DND-41 (cell line): Measurements from ENCODE around the gene IFT27.

Experiments used
- ATAC-seq: fragments of 200-7000 bp; cut with Tn5 transposase; 3 replicates; pipeline ENCODE4 v1.9.1; 2021; ENCODE audit warnings: low read depth; ENCODE audit not compliant: insufficient read depth
- DNase-seq: peaks from one replicate; pipeline ENCODE4 v3.0.0-alpha.2; 2020
- H2AFZ ChIP-seq: 2 replicates; pipeline ENCODE4 v1.6.0; 2012; ENCODE audit warnings: low read depth, low read length
- H3K27ac ChIP-seq: 2 replicates; pipeline ENCODE4 v1.5.1; 2012; ENCODE audit warnings: low read length, inconsistent platforms
- H3K27me3 ChIP-seq: fragments of 200-600 bp; sonication (generic); 2 replicates; pipeline ENCODE4 v1.6.0; 2012; ENCODE audit warnings: low read length, mild to moderate bottlenecking, inconsistent platforms; ENCODE audit not compliant: insufficient read depth, poor library complexity
- H3K36me3 ChIP-seq: 2 replicates; pipeline ENCODE4 v1.5.1; 2012; ENCODE audit warnings: low read length, inconsistent platforms; ENCODE audit not compliant: insufficient read depth
- H3K4me1 ChIP-seq: 2 replicates; pipeline ENCODE4 v1.5.1; 2012; ENCODE audit warnings: mild to moderate bottlenecking, low read length; ENCODE audit not compliant: insufficient read depth
- H3K4me2 ChIP-seq: 2 replicates; pipeline ENCODE4 v1.6.0; 2012; ENCODE audit warnings: mild to moderate bottlenecking, moderate library complexity, low read length, inconsistent platforms; ENCODE audit not compliant: insufficient read depth
- H3K4me3 ChIP-seq, 2 experiments: fragments of 200-600 bp in 1 of 2; shearing (Covaris generic) in 1 of 2; 2 replicates each; pipeline ENCODE4 v1.5.1; 2012 to 2016; ENCODE audit warnings: inconsistent platforms in 2 of 2, low read length in 2 of 2, mild to moderate bottlenecking in 2 of 2, low read depth in 1 of 2, moderate library complexity in 1 of 2
- H3K79me2 ChIP-seq: 2 replicates; pipeline ENCODE4 v1.6.0; 2012; ENCODE audit warnings: low read length, inconsistent platforms; ENCODE audit not compliant: insufficient read depth
- H3K9ac ChIP-seq: 2 replicates; pipeline ENCODE4 v1.6.0; 2012; ENCODE audit warnings: low read depth, mild to moderate bottlenecking, inconsistent platforms, low read length, moderate library complexity
- H3K9me3 ChIP-seq: 2 replicates; pipeline ENCODE4 v1.5.1; 2012; ENCODE audit warnings: low read length, moderate library complexity, mild to moderate bottlenecking, inconsistent platforms; ENCODE audit not compliant: insufficient read depth, severe bottlenecking
- H4K20me1 ChIP-seq: 2 replicates; pipeline ENCODE4 v1.6.0; 2012; ENCODE audit warnings: low read length; ENCODE audit not compliant: insufficient read depth
- CTCF ChIP-seq: IDR thresholded peaks from 2 replicates; pipeline ENCODE4 v1.5.1; 2012; ENCODE audit warnings: borderline replicate concordance, low read length, moderate library complexity, mild to moderate bottlenecking; ENCODE audit not compliant: poor library complexity, severe bottlenecking; ENCODE audit errors: extremely low read depth
- EZH2 ChIP-seq: IDR thresholded peaks from 3 replicates; pipeline ENCODE4 v1.6.1; 2012; ENCODE audit warnings: borderline replicate concordance, low read depth, mild to moderate bottlenecking, moderate library complexity, low read length, inconsistent platforms; ENCODE audit not compliant: severe bottlenecking

The IFT27 gene

DNA sequence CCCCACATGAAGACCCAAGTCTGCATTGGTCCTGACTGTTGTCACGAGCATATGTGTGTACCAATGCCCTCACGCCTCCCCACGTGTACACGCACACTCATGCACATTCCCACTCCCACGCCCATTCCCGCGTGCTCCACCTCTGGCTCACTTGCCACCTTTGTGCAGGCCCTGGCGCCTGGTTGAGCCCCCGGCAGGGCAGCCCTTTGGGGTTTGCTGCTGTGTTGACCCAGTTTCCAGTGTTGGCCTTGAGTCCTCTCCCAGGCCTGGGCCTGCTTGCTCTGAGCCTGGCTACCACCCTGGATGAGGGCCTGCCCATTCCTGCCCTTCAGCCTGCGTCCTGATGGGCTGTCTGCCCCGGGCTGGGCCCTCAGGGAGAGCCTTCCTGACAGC lies 22.8 kb upstream of the IFT27 start:
- Histone ChIP-seq H3K4me1 (no peaks in the 10 kb centered on the region), H3K27me3 (peaks cover 9% of the 10 kb centered on the region), H3K9ac (no peak overlapping the region), H3K4me2 (no peak overlapping the region), H4K20me1 (peaks cover 3% of the 10 kb centered on the region; the same call in 1 of the 2 replicates), H3K36me3 (no peaks in the 10 kb centered on the region), H2AFZ (no peak overlapping the region), H3K27ac (no peak overlapping the region), H3K4me3 (no peak overlapping the region), H3K79me2 (no peaks in the 10 kb centered on the region), H3K9me3 (no peaks in the 10 kb centered on the region)
- no peak for ATAC-seq
- TF ChIP-seq EZH2, result no peak
- no peak for DNase-seq

DNA sequence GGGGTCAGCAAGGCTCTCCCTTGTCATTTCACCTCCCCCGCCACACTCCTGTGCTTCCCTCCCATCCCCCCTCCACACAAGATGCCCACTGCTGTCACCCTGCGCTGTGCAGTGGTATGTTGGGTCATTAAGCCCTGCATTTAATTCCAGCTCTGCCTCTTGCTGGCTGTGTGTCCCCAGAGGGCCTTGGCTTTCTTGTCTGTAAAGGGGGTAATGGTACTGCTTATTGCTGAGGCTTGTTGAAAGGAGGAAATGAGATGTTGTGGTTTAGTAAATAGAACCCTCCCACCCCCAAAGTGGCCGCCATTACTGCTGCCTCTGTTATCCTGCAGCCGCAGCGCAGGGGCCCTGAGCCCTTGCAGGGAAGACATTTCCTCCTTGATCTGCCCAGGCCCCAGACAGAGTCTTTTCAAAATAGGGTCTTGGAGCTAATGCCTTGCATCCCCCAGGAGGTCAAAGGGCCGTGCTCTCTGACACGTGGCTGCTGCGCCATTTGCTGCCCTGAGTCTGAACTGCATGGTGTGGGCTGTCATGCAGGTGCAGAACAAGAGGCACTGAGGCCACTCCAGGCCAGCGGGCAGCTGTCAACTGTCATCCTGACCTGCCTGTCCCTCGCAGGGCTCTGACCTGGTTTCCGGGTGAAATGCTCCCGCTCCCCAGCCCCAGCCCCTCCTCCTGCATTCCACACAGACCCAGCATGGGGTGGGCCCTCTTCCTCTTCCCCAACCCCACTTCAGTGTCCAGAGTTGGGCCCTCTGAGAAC lies 22.2 kb upstream of the IFT27 start:
- Histone ChIP-seq H3K4me2 (no peak overlapping the region), H3K79me2 (no peaks in the 10 kb centered on the region), H3K9ac (no peak overlapping the region), H3K27me3 (peaks cover 9% of the 10 kb centered on the region), H3K27ac (no peak overlapping the region), H3K9me3 (no peaks in the 10 kb centered on the region), H4K20me1 (peaks cover 3% of the 10 kb centered on the region; the same call in 1 of the 2 replicates), H3K36me3 (no peaks in the 10 kb centered on the region), H3K4me1 (no peaks in the 10 kb centered on the region), H3K4me3 (no peak overlapping the region), H2AFZ (no peak overlapping the region)
- TF ChIP-seq CTCF (no peak), EZH2 (no peak)
- ATAC-seq, result no peak
- DNase-seq, result no peak

GRCh38 chr22:36797374-36797773 lies 21.5 kb upstream of the IFT27 start:
- H3K79me2 ChIP-seq, result no peaks in the 10 kb centered on the region
- TF ChIP-seq CTCF, result no peak

GRCh38 chr22:36796552-36797175 lies 20.7 kb upstream of the IFT27 start:
- no peak overlapping the region for H3K9ac ChIP-seq
- peaks cover 9% of the 10 kb centered on the region for H3K27me3 ChIP-seq
- no peaks in the 10 kb centered on the region for H3K4me1 ChIP-seq
- ATAC-seq, result no peak
- no peaks in the 10 kb centered on the region for H3K79me2 ChIP-seq
- no peak for DNase-seq
- H3K9me3 ChIP-seq, result no peaks in the 10 kb centered on the region
- H3K4me2 ChIP-seq, result no peak overlapping the region
- H2AFZ ChIP-seq, result no peak overlapping the region
- no peak overlapping the region for H3K27ac ChIP-seq
- TF ChIP-seq CTCF (no peak), EZH2 (no peak)
- H4K20me1 ChIP-seq, result peaks cover 3% of the 10 kb centered on the region; the same call in 1 of the 2 replicates
- H3K36me3 ChIP-seq, result no peaks in the 10 kb centered on the region
- H3K4me3 ChIP-seq, result no peak overlapping the region

More at GRCh38 chr22:36797374-36797773, 21.5 kb upstream of the IFT27 start:
- Histone ChIP-seq H3K4me1 (no peaks in the 10 kb centered on the region), H2AFZ (no peak overlapping the region), H3K9ac (no peak overlapping the region), H3K27me3 (peaks cover 9% of the 10 kb centered on the region), H3K27ac (no peak overlapping the region), H4K20me1 (peaks cover 3% of the 10 kb centered on the region; the same call in 1 of the 2 replicates), H3K36me3 (no peaks in the 10 kb centered on the region), H3K4me3 (no peak overlapping the region), H3K9me3 (no peaks in the 10 kb centered on the region), H3K4me2 (no peak overlapping the region)
- ATAC-seq (no peak), DNase-seq (no peak)
